ENCODE results near the gene GPX2. TPM values are rescaled to one million over a fixed set of nuclear protein-coding genes. Genes with fewer than 3 reads are reported as not detected.

GPX2 gene
- total RNA-seq, 2 donors from 2014 or later = 14.3 to 26.7 TPM

GRCh38 chr14:64986648-64987437 is 44.3 kb upstream of the GPX2 start, which contains the start of gene FNTB:
TSS of gene FNTB (plus strand) at chr14:64986895. CDS start at chr14:64986954, 59 bp downstream.
- Histone ChIP-seq H3K4me3 (peak within 1 kb of the TSS; percentile 44 to 87), H3K4me1 (peaks cover 24% of the 10 kb centered on the region), H3K9me3 (no peaks in the 10 kb centered on the region), H3K27me3 (no peaks in the 10 kb centered on the region), H3K36me3 (replicated peaks in 1 of 2; ENCODE audit: insufficient read depth in 1 of 2, low read depth in 2 of 2) (no peaks in the 10 kb centered on the region), H3K27ac (peak within 1 kb of the TSS; percentile 67 to 94 (median 85))
- TF ChIP-seq POLR2A (IDR thresholded peaks at IDR 0.05) = peak; percentile 20 to 79 (median 77)
- TF ChIP-seq CTCF (IDR thresholded peaks at IDR 0.05) = peak in 6 of 7 experiments; percentile 56 to 92 (median 72)
- intact Hi-C loops (cut with DNase I) = no loop called here
- 0 to 1% methylated on average over 54 to 65 of the region's 65 CpGs for WGBS, 2 donors
- peak; percentile 96 for ATAC-seq
- DNase-seq = peak; percentile 94 to 98 (median 95)

- ATAC-seq (no peak), DNase-seq (peak; percentile 37 to 54 (median 44))
- Histone ChIP-seq H3K27me3 (no peaks in the 10 kb centered on the region), H3K9me3 (no peaks in the 10 kb centered on the region), H3K4me3 (no peak overlapping the region), H3K27ac (no peak overlapping the region), H3K36me3 (replicated peaks in 1 of 2; ENCODE audit: insufficient read depth in 1 of 2, low read depth in 2 of 2) (no peaks in the 10 kb centered on the region), H3K4me1 (peaks cover 21% of the 10 kb centered on the region)
- 2 to 7% methylated on average over 15 of the region's 15 CpGs for WGBS, 2 donors
- intact Hi-C loops (cut with DNase I) = no loop called here
- TF ChIP-seq CTCF (IDR thresholded peaks at IDR 0.05) (peak; percentile 57 to 81 (median 66)), POLR2A (IDR thresholded peaks at IDR 0.05) (no peak)
Measured at GRCh38 chr14:64983439-64984310, 41.1 kb upstream of the GPX2 start.

- TF ChIP-seq POLR2A (IDR thresholded peaks at IDR 0.05) = no peak
- no peaks in the 10 kb centered on the region for H3K27me3 ChIP-seq
- peaks cover 4% of the 10 kb centered on the region for H3K4me1 ChIP-seq
- no peak overlapping the region for H3K27ac ChIP-seq
- ATAC-seq = no peak
- no peaks in the 10 kb centered on the region for H3K36me3 ChIP-seq (replicated peaks in 1 of 2; ENCODE audit: insufficient read depth in 1 of 2, low read depth in 2 of 2)
- H3K4me3 ChIP-seq = no peak overlapping the region
- 65 to 79% methylated on average over 5 of the region's 5 CpGs for WGBS, 2 donors
- H3K9me3 ChIP-seq = no peaks in the 10 kb centered on the region
- no peak for DNase-seq
- intact Hi-C loops (cut with DNase I) = loop anchor here (10.0 kb wide), 1 partner anchor 155 kb away; no protein-coding TSS in a partner anchor
Measured at GRCh38 chr14:64979336-64980074, 37.0 kb upstream of the GPX2 start.

- 73 to 77% methylated on average over 7 to 8 of the region's 8 CpGs for WGBS, 2 donors
- intact Hi-C loops (cut with DNase I) = loop anchor here (10.0 kb wide), 1 partner anchor 150 kb away; no protein-coding TSS in a partner anchor
- ATAC-seq = no peak
- Histone ChIP-seq H3K27ac (no peak overlapping the region), H3K27me3 (no peaks in the 10 kb centered on the region), H3K9me3 (no peaks in the 10 kb centered on the region), H3K36me3 (replicated peaks in 1 of 2; ENCODE audit: insufficient read depth in 1 of 2, low read depth in 2 of 2) (no peaks in the 10 kb centered on the region), H3K4me1 (peaks cover 17% of the 10 kb centered on the region), H3K4me3 (no peak overlapping the region)
- DNase-seq = no peak
- TF ChIP-seq POLR2A (IDR thresholded peaks at IDR 0.05) (no peak), CTCF (IDR thresholded peaks at IDR 0.05) (no peak)
Measured at GRCh38 chr14:64974563-64974962, 32.0 kb upstream of the GPX2 start.
